Measurements from ENCODE around the gene MEGF9.

GRCh38 chr9:120643061-120643460, 71.2 kb downstream of the MEGF9 start:
- no peak for TF ChIP-seq CTCF (optimal IDR thresholded peaks at IDR 0.05 in 1 of 3, IDR thresholded peaks at IDR 0.05 in 1 of 3, conservative IDR thresholded peaks at IDR 0.05 in 1 of 3; ENCODE audit: extremely low read depth in 1 of 3, insufficient read depth in 2 of 3, low read length in 3 of 3)
- TF ChIP-seq EZH2 (IDR thresholded peaks at IDR 0.05; ENCODE audit: low read length): no peak

Data from keratinocyte (primary cell).